ENCODE results near the gene MAN1A2. TPM values are rescaled to one million over a fixed set of nuclear protein-coding genes. Genes with fewer than 3 reads are reported as not detected.

Gene MAN1A2
- total and polyA plus RNA-seq, 9 of the 15 experiments (the other 6 are each of a cell fraction or from before 2014, with no cell fraction given), result 4.2 to 38.4 (median 18.7) TPM

DNA sequence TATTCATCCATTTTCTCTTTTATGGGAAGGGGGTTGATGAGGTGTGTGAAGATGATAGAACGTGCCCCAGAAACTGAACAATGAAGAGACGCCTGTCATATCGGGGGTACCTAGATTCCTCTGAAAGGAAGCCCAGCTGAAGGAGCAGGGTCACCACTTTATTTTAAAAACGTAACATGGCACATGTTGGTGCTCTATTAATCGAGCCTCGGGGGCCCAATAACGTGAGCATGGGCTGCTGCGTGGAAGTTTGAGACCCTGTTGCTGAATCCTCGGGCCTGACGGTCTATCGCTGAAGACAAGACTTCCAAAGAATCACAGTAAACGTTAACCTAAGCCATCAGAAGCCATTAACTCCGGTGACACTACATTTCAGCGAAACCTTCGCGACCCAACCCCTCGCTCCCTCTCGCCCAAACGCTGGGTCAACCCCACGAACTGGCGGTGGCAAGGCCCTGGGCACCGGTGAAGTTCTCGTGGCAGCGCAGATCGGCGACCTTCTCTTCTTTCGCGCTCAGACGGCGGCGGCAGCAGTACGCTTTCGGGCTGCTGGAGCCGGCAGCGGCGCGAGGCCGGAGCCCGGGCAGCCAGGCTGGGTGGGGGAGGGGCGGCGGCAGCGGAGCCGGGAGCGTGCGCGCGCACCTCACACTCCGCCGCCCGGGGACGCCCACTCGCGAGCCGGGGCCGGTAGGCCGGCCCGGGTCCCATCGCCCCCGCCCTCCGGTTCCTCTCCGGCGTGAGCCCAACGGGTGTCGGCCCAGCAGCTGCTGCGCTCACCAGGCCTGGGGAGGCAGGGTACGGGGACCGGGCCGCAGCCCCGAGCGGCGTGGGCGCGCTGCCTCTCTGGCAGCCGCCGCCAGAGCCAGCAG lies 838 bp upstream of the MAN1A2 start (continued):
- TF ChIP-seq, protein P1, sequence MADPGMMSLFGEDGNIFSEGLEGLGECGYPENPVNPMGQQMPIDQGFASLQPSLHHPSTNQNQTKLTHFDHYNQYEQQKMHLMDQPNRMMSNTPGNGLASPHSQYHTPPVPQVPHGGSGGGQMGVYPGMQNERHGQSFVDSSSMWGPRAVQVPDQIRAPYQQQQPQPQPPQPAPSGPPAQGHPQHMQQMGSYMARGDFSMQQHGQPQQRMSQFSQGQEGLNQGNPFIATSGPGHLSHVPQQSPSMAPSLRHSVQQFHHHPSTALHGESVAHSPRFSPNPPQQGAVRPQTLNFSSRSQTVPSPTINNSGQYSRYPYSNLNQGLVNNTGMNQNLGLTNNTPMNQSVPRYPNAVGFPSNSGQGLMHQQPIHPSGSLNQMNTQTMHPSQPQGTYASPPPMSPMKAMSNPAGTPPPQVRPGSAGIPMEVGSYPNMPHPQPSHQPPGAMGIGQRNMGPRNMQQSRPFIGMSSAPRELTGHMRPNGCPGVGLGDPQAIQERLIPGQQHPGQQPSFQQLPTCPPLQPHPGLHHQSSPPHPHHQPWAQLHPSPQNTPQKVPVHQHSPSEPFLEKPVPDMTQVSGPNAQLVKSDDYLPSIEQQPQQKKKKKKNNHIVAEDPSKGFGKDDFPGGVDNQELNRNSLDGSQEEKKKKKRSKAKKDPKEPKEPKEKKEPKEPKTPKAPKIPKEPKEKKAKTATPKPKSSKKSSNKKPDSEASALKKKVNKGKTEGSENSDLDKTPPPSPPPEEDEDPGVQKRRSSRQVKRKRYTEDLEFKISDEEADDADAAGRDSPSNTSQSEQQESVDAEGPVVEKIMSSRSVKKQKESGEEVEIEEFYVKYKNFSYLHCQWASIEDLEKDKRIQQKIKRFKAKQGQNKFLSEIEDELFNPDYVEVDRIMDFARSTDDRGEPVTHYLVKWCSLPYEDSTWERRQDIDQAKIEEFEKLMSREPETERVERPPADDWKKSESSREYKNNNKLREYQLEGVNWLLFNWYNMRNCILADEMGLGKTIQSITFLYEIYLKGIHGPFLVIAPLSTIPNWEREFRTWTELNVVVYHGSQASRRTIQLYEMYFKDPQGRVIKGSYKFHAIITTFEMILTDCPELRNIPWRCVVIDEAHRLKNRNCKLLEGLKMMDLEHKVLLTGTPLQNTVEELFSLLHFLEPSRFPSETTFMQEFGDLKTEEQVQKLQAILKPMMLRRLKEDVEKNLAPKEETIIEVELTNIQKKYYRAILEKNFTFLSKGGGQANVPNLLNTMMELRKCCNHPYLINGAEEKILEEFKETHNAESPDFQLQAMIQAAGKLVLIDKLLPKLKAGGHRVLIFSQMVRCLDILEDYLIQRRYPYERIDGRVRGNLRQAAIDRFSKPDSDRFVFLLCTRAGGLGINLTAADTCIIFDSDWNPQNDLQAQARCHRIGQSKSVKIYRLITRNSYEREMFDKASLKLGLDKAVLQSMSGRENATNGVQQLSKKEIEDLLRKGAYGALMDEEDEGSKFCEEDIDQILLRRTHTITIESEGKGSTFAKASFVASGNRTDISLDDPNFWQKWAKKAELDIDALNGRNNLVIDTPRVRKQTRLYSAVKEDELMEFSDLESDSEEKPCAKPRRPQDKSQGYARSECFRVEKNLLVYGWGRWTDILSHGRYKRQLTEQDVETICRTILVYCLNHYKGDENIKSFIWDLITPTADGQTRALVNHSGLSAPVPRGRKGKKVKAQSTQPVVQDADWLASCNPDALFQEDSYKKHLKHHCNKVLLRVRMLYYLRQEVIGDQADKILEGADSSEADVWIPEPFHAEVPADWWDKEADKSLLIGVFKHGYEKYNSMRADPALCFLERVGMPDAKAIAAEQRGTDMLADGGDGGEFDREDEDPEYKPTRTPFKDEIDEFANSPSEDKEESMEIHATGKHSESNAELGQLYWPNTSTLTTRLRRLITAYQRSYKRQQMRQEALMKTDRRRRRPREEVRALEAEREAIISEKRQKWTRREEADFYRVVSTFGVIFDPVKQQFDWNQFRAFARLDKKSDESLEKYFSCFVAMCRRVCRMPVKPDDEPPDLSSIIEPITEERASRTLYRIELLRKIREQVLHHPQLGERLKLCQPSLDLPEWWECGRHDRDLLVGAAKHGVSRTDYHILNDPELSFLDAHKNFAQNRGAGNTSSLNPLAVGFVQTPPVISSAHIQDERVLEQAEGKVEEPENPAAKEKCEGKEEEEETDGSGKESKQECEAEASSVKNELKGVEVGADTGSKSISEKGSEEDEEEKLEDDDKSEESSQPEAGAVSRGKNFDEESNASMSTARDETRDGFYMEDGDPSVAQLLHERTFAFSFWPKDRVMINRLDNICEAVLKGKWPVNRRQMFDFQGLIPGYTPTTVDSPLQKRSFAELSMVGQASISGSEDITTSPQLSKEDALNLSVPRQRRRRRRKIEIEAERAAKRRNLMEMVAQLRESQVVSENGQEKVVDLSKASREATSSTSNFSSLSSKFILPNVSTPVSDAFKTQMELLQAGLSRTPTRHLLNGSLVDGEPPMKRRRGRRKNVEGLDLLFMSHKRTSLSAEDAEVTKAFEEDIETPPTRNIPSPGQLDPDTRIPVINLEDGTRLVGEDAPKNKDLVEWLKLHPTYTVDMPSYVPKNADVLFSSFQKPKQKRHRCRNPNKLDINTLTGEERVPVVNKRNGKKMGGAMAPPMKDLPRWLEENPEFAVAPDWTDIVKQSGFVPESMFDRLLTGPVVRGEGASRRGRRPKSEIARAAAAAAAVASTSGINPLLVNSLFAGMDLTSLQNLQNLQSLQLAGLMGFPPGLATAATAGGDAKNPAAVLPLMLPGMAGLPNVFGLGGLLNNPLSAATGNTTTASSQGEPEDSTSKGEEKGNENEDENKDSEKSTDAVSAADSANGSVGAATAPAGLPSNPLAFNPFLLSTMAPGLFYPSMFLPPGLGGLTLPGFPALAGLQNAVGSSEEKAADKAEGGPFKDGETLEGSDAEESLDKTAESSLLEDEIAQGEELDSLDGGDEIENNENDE (IDR thresholded peaks at IDR 0.05; ENCODE audit: low read depth, low read length), result no peak
- TF ChIP-seq NCOR1 (IDR thresholded peaks at IDR 0.05) (peak; percentile 5; the same call in 1 of the 2 replicates), GATAD2B (IDR thresholded peaks at IDR 0.05; ENCODE audit: borderline replicate concordance) (peak; percentile 98), KAT7 (CRISPR knock-in tag; IDR thresholded peaks at IDR 0.05; ENCODE audit: borderline replicate concordance) (peak; percentile 57; the same call in 1 of the 2 replicates), SUPT5H (IDR thresholded peaks at IDR 0.05) (peak; percentile 61), BCOR (IDR thresholded peaks at IDR 0.05) (peak; percentile 76), ZNF232 (CRISPR knock-in tag; IDR thresholded peaks at IDR 0.05) (no peak), ZNF134 (CRISPR knock-in tag; conservative IDR thresholded peaks at IDR 0.05) (no peak), SRSF9 (IDR thresholded peaks at IDR 0.05; ENCODE audit: borderline replicate concordance, low read depth, low read length) (no peak), HLTF (IDR thresholded peaks at IDR 0.05) (no peak)
- TF ChIP-seq, protein P2, sequence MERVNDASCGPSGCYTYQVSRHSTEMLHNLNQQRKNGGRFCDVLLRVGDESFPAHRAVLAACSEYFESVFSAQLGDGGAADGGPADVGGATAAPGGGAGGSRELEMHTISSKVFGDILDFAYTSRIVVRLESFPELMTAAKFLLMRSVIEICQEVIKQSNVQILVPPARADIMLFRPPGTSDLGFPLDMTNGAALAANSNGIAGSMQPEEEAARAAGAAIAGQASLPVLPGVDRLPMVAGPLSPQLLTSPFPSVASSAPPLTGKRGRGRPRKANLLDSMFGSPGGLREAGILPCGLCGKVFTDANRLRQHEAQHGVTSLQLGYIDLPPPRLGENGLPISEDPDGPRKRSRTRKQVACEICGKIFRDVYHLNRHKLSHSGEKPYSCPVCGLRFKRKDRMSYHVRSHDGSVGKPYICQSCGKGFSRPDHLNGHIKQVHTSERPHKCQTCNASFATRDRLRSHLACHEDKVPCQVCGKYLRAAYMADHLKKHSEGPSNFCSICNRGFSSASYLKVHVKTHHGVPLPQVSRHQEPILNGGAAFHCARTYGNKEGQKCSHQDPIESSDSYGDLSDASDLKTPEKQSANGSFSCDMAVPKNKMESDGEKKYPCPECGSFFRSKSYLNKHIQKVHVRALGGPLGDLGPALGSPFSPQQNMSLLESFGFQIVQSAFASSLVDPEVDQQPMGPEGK (CRISPR knock-in tag; IDR thresholded peaks at IDR 0.05; ENCODE audit: borderline replicate concordance), result no peak
- TF ChIP-seq, protein P3, sequence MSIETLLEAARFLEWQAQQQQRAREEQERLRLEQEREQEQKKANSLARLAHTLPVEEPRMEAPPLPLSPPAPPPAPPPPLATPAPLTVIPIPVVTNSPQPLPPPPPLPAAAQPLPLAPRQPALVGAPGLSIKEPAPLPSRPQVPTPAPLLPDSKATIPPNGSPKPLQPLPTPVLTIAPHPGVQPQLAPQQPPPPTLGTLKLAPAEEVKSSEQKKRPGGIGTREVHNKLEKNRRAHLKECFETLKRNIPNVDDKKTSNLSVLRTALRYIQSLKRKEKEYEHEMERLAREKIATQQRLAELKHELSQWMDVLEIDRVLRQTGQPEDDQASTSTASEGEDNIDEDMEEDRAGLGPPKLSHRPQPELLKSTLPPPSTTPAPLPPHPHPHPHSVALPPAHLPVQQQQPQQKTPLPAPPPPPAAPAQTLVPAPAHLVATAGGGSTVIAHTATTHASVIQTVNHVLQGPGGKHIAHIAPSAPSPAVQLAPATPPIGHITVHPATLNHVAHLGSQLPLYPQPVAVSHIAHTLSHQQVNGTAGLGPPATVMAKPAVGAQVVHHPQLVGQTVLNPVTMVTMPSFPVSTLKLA (conservative IDR thresholded peaks at IDR 0.05), result no peak

Measured in K562 (cell line).